IMR-90 (cell line): ENCODE data around the gene SLC22A2. TPM values are rescaled to one million over a fixed set of nuclear protein-coding genes. Genes with fewer than 3 reads are reported as not detected.

ENCODE experiments used
- ATAC-seq: fragments of 200-7000 bp; cut with Tn5 transposase; 2 replicates; pipeline ENCODE4 v1.9.1; 2020; ENCODE audit warnings: low read depth, mild to moderate bottlenecking, moderate library complexity
- BruUV-seq: library from RNA; stranded (reverse); fragments of 400-500 nt; replicated peaks from 2 replicates; lab custom pipeline; 2021; lab: Mats Ljungman, UMichigan
- CTCF ChIA-PET: fragments of 300-600 bp; formaldehyde crosslinking; extraction: SDS; loops from one replicate; lab custom pipeline; 2021; ENCODE audit warnings: antibody characterized with exemption; lab: Yijun Ruan, JAX
- POLR2A ChIA-PET: fragments of 300-600 bp; sonication (Branson Sonifier 250); formaldehyde crosslinking; loops from one replicate; lab custom pipeline; 2022; ENCODE audit warnings: antibody characterized with exemption; ENCODE audit not compliant: unreplicated experiment; lab: Charles Lee
- DNase-seq: peaks from one replicate; pipeline ENCODE4 v3.0.0; 2013
- H2AFZ ChIP-seq: replicated peaks from 2 replicates; pipeline ENCODE3; 2013; ENCODE audit warnings: low read length, mild to moderate bottlenecking; ENCODE audit not compliant: poor library complexity
- H2AK5ac ChIP-seq: 2 replicates; pipeline ENCODE4 v1.6.1; 2013; ENCODE audit warnings: low read depth, low read length, inconsistent platforms
- H2AK9ac ChIP-seq: replicated peaks from 2 replicates; pipeline ENCODE3; 2013; ENCODE audit warnings: mild to moderate bottlenecking, low read depth, low read length, moderate library complexity; ENCODE audit not compliant: poor library complexity
- H2BK120ac ChIP-seq: 2 replicates; pipeline ENCODE4 v1.6.1; 2013; ENCODE audit warnings: low read depth, low read length, inconsistent platforms
- H2BK15ac ChIP-seq: 3 replicates; pipeline ENCODE4 v1.6.1; 2013; ENCODE audit warnings: low read depth, low read length, inconsistent platforms
- H2BK20ac ChIP-seq: 2 replicates; pipeline ENCODE4 v1.6.1; 2013; ENCODE audit warnings: low read depth, mild to moderate bottlenecking, inconsistent platforms, low read length, moderate library complexity
- H2BK5ac ChIP-seq: 2 replicates; pipeline ENCODE4 v1.6.1; 2013; ENCODE audit warnings: mild to moderate bottlenecking, low read depth, low read length, inconsistent platforms; ENCODE audit not compliant: poor library complexity, severe bottlenecking
- H3K14ac ChIP-seq: replicated peaks from 2 replicates; pipeline ENCODE4 v1.6.1; 2013; ENCODE audit warnings: low read depth, low read length, inconsistent platforms
- H3K18ac ChIP-seq: 2 replicates; pipeline ENCODE4 v1.6.1; 2013; ENCODE audit warnings: low read depth, low read length, control low read depth
- H3K23ac ChIP-seq: 2 replicates; pipeline ENCODE4 v1.6.1; 2013; ENCODE audit warnings: low read depth, low read length, inconsistent platforms
- H3K27ac ChIP-seq: 2 replicates; pipeline ENCODE4 v1.5.1; 2013; ENCODE audit warnings: mild to moderate bottlenecking, control low read depth, low read length; ENCODE audit not compliant: insufficient read depth
- H3K27me3 ChIP-seq: 2 replicates; pipeline ENCODE4 v1.6.1; 2013; ENCODE audit warnings: low read length; ENCODE audit not compliant: control insufficient read depth, insufficient read depth
- H3K36me3 ChIP-seq: 2 replicates; pipeline ENCODE4 v1.6.1; 2013; ENCODE audit warnings: low read length, mixed read lengths; ENCODE audit not compliant: control insufficient read depth, insufficient read depth
- H3K4ac ChIP-seq: 2 replicates; pipeline ENCODE4 v1.6.1; 2013; ENCODE audit warnings: low read depth, low read length, inconsistent platforms
- H3K4me1 ChIP-seq: 2 replicates; pipeline ENCODE4 v1.6.1; 2013; ENCODE audit warnings: low read length, mixed read lengths; ENCODE audit not compliant: control insufficient read depth, insufficient read depth
- H3K4me2 ChIP-seq: 2 replicates; pipeline ENCODE4 v1.6.1; 2013; ENCODE audit warnings: low read depth, mild to moderate bottlenecking, control low read depth, low read length, moderate library complexity
- H3K4me3 ChIP-seq: 2 replicates; pipeline ENCODE4 v1.5.1; 2013; ENCODE audit warnings: low read depth, mild to moderate bottlenecking, control low read depth, low read length, moderate library complexity; ENCODE audit not compliant: insufficient read depth
- H3K56ac ChIP-seq: 2 replicates; pipeline ENCODE4 v1.6.1; 2013; ENCODE audit warnings: low read length, inconsistent platforms; ENCODE audit not compliant: insufficient read depth; ENCODE audit errors: extremely low read depth
- H3K79me1 ChIP-seq, 2 experiments: 2 replicates each; pipeline ENCODE4 v1.6.1; 2013; ENCODE audit warnings: low read length in 2 of 2, inconsistent platforms in 1 of 2, low read depth in 1 of 2
- H3K9ac ChIP-seq: 2 replicates; pipeline ENCODE4 v1.6.1; 2013; ENCODE audit warnings: low read depth, low read length, control low read depth
- H3K9me1 ChIP-seq: 2 replicates; pipeline ENCODE4 v1.6.1; 2013; ENCODE audit warnings: low read length, inconsistent platforms; ENCODE audit not compliant: insufficient read depth
- H3K9me3 ChIP-seq: 2 replicates; pipeline ENCODE4 v1.6.1; 2013; ENCODE audit warnings: low read length; ENCODE audit not compliant: control insufficient read depth, insufficient read depth
- H4K20me1 ChIP-seq: 2 replicates; pipeline ENCODE4 v1.6.1; 2013; ENCODE audit warnings: low read length, inconsistent platforms; ENCODE audit not compliant: insufficient read depth
- H4K5ac ChIP-seq: 2 replicates; pipeline ENCODE4 v1.6.1; 2013; ENCODE audit warnings: mild to moderate bottlenecking, low read depth, low read length, control low read depth
- H4K8ac ChIP-seq, 2 experiments: 2 replicates each; pipeline ENCODE4 v1.6.1; 2013; ENCODE audit warnings: low read depth in 2 of 2, low read length in 2 of 2, control low read depth in 1 of 2, inconsistent platforms in 1 of 2
- H4K91ac ChIP-seq: 2 replicates; pipeline ENCODE4 v1.6.1; 2013; ENCODE audit warnings: low read depth, low read length, inconsistent platforms; ENCODE audit not compliant: insufficient read depth
- BHLHE40 ChIP-seq: fragments of 150-350 bp; IDR thresholded peaks from 2 replicates; pipeline ENCODE4 v1.6.1; 2016; ENCODE audit warnings: mild to moderate bottlenecking, low read depth, low read length
- ELK1 ChIP-seq: fragments of 150-350 bp; IDR thresholded peaks from 2 replicates; pipeline ENCODE4 v1.6.1; 2016; ENCODE audit warnings: low read depth, mild to moderate bottlenecking, low read length, moderate library complexity, borderline replicate concordance
- MAFK ChIP-seq: IDR thresholded peaks from 2 replicates; pipeline ENCODE4 v1.6.1; 2012; ENCODE audit warnings: low read depth, low read length, improper control_type of control experiment
- MAZ ChIP-seq: IDR thresholded peaks from 2 replicates; pipeline ENCODE4 v1.6.1; 2012; ENCODE audit warnings: low read depth, mild to moderate bottlenecking, low read length, improper control_type of control experiment, moderate library complexity, borderline replicate concordance
- NFE2L2 ChIP-seq: fragments of 150-350 bp; IDR thresholded peaks from 2 replicates; pipeline ENCODE4 v1.6.1; 2016; ENCODE audit warnings: low read depth, mild to moderate bottlenecking, low read length
- POLR2A ChIP-seq: IDR thresholded peaks from 2 replicates; pipeline ENCODE4 v1.6.1; 2012; ENCODE audit warnings: mild to moderate bottlenecking, low read depth, low read length
- RAD21 ChIP-seq: IDR thresholded peaks from 2 replicates; pipeline ENCODE4 v1.6.1; 2012; ENCODE audit warnings: low read length, improper control_type of control experiment
- RCOR1 ChIP-seq: IDR thresholded peaks from 2 replicates; pipeline ENCODE4 v1.6.1; 2012; ENCODE audit warnings: mild to moderate bottlenecking, low read length, improper control_type of control experiment; ENCODE audit not compliant: insufficient replicate concordance
- RFX5 ChIP-seq: IDR thresholded peaks from 2 replicates; pipeline ENCODE4 v1.8.0; 2012; ENCODE audit warnings: low read depth, mild to moderate bottlenecking, low read length, moderate library complexity
- SMC3 ChIP-seq: fragments of 150-350 bp; IDR thresholded peaks from 2 replicates; pipeline ENCODE4 v1.6.1; 2016; ENCODE audit warnings: low read depth, mild to moderate bottlenecking, antibody characterized with exemption, low read length, moderate library complexity
- WGBS, 2 experiments: methylation state at CpG; one replicate each; pipeline versions ENCODE4 v1.1.5 to v1.1.7; 2013; ENCODE audit warnings: missing lambda C conversion rate in 2 of 2; ENCODE audit not compliant: insufficient read length in 1 of 2; ENCODE audit errors: extremely low coverage in 2 of 2; 5-methylcytosine and 5-hydroxymethylcytosine counted together
- dilution Hi-C: fragments of 300-500 bp; cut with HindIII; formaldehyde crosslinking; loops from one replicate; pipeline ENCODE4 v1.14.3; 2018; ENCODE audit warnings: low sequenced_read_pairs; ENCODE audit not compliant: unreplicated experiment
- in situ Hi-C: fragments of 300-500 bp; cut with MboI; formaldehyde crosslinking; loops from 3 replicates; pipeline ENCODE4 v1.14.3; 2019; ENCODE audit warnings: low sequenced_read_pairs, inconsistent platforms, mixed read lengths
- intact Hi-C: fragments of 100-400 bp; cut with micrococcal nuclease; formaldehyde crosslinking; loops from 2 replicates; pipeline ENCODE4 v1.10.0; 2022
- polyA plus RNA-seq, 3 experiments: library from polyadenylated mRNA; depleted of rRNA; stranded (reverse); fragments of >200 nt; gene quantifications; 2 replicates each; pipeline ENCODE4 v1.2.3, GENCODE V29; 2012; ENCODE audit warnings: low replicate concordance in 1 of 3
- total RNA-seq: library from RNA; depleted of rRNA; stranded (reverse); fragments of >200 nt; gene quantifications from 2 replicates; pipeline ENCODE4 v1.2.3, GENCODE V29; 2012
- TF ChIP-seq, protein P1 (sequence below): fragments of 150-350 bp; IDR thresholded peaks from 2 replicates; pipeline ENCODE4 v1.6.1; 2017; ENCODE audit warnings: mild to moderate bottlenecking, antibody characterized with exemption, low read length, low read depth

SLC22A2 gene
- total and polyA plus RNA-seq, 2 of the 4 experiments (the other 2 are of a cell fraction) = not detected

- Histone ChIP-seq H3K36me3 (no peaks in the 10 kb centered on the region), H3K23ac (no peak overlapping the region), H4K8ac (no peak overlapping the region), H3K56ac (no peak overlapping the region), H4K20me1 (no peaks in the 10 kb centered on the region), H3K4ac (no peak overlapping the region), H3K27ac (no peak overlapping the region), H4K91ac (no peak overlapping the region), H3K14ac (no peak overlapping the region), H2AK5ac (no peak overlapping the region), H3K79me1 (no peaks in the 10 kb centered on the region), H3K4me2 (no peak overlapping the region), H3K27me3 (no peaks in the 10 kb centered on the region), H3K18ac (no peak overlapping the region), H2AK9ac (no peak overlapping the region), H4K5ac (no peak overlapping the region), H3K4me1 (no peaks in the 10 kb centered on the region), H2BK5ac (no peak overlapping the region), H2BK15ac (no peak overlapping the region), H3K4me3 (no peak overlapping the region), H3K9me1 (no peaks in the 10 kb centered on the region), H2BK120ac (no peak overlapping the region), H3K9ac (no peak overlapping the region), H3K9me3 (0 out of 2 replicates have a peak, but pooled peaks cover 7% of the 10 kb centered on the region), H2AFZ (no peak overlapping the region), H2BK20ac (no peak overlapping the region)
- no peak for DNase-seq
- no TSS peak for BruUV-seq
- no peak for ATAC-seq
- WGBS, 2 experiments = no CpG with 5 or more reads among the region's 1 CpG
- intact Hi-C loops = no loop called here
- POLR2A ChIA-PET = no interaction called here
- dilution Hi-C loops = no loop called here
- no peak for TF ChIP-seq MAFK
- TF ChIP-seq RCOR1 = no peak
- TF ChIP-seq, protein P1, sequence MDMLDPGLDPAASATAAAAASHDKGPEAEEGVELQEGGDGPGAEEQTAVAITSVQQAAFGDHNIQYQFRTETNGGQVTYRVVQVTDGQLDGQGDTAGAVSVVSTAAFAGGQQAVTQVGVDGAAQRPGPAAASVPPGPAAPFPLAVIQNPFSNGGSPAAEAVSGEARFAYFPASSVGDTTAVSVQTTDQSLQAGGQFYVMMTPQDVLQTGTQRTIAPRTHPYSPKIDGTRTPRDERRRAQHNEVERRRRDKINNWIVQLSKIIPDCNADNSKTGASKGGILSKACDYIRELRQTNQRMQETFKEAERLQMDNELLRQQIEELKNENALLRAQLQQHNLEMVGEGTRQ = no peak
- TF ChIP-seq BHLHE40 = no peak
- no peak for TF ChIP-seq SMC3
- no peak for TF ChIP-seq MAZ
- no peak for TF ChIP-seq POLR2A
- no peak for TF ChIP-seq ELK1
- TF ChIP-seq RFX5 = no peak
- no peak for TF ChIP-seq NFE2L2
- no peak for TF ChIP-seq RAD21
- in situ Hi-C loops = no loop called here
- CTCF ChIA-PET = no interaction called here
Measured at GRCh38 chr6:160252073-160252813, 6.4 kb downstream of the SLC22A2 start.
